ENCODE results near the gene VAMP4. TPM values are rescaled to one million over a fixed set of nuclear protein-coding genes. Genes with fewer than 3 reads are reported as not detected.
A peak's percentile ranks its signal among the peaks of the same experiment; 100 is the strongest.

VAMP4 gene
- total and polyA plus RNA-seq, 2 donors from 2014 or later, result 7.5 to 15.3 TPM

- TF ChIP-seq CTCF (IDR thresholded peaks at IDR 0.05; ENCODE audit: borderline replicate concordance, extremely low read depth, insufficient read depth), result no peak
- Histone ChIP-seq H3K27me3 (ENCODE audit: control insufficient read depth, insufficient read depth, low read length) (no peaks in the 10 kb centered on the region), H3K4me1 (ENCODE audit: control insufficient read depth in 2 of 3, insufficient read depth in 2 of 3, low read depth in 1 of 3, low read length in 3 of 3) (peaks cover 4 to 15% (median 5%) of the 10 kb centered on the region in 3 donors), H3K27ac (ENCODE audit: low read depth in 2 of 2, low read length in 2 of 2) (peak overlapping the region; percentile 63 to 73), H3K9ac (ENCODE audit: low read length in 3 of 3) (peak overlapping the region; percentile 68 to 87 (median 70)), H3K9me3 (ENCODE audit: control insufficient read depth in 2 of 3, insufficient read depth in 1 of 3, low read length in 3 of 3) (no peaks in the 10 kb centered on the region), H3K36me3 (ENCODE audit: control insufficient read depth in 2 of 3, insufficient read depth in 3 of 3, low read length in 3 of 3) (peaks cover 0 to 15% (median 6%) of the 10 kb centered on the region in 3 donors), H3K4me3 (ENCODE audit: low read length in 3 of 3) (peak overlapping the region; percentile 63 to 83 (median 72))
- peak in 2 of 5 donors; percentile 16 to 69 for DNase-seq
- intact Hi-C loops (cut with DNase I), result no loop called here
- no peak for FAIRE-seq
These were observed 38.8 kb upstream of the VAMP4 start for GRCh38 chr1:171780583-171781175.

GRCh38 chr1:171772312-171772711 lies 30.4 kb upstream of the VAMP4 start:
- FAIRE-seq (no peak), DNase-seq (no peak)
- no peak overlapping the region for H3K4me3 ChIP-seq (ENCODE audit: low read length in 3 of 3)
- H3K9ac ChIP-seq (ENCODE audit: low read length in 3 of 3), result no peak overlapping the region
- H3K27me3 ChIP-seq (ENCODE audit: control insufficient read depth, insufficient read depth, low read length), result no peaks in the 10 kb centered on the region
- H3K27ac ChIP-seq (ENCODE audit: low read depth in 2 of 2, low read length in 2 of 2), result no peak overlapping the region
- no peak for TF ChIP-seq CTCF (IDR thresholded peaks at IDR 0.05; ENCODE audit: borderline replicate concordance, extremely low read depth, insufficient read depth)
- H3K9me3 ChIP-seq (ENCODE audit: control insufficient read depth in 2 of 3, insufficient read depth in 1 of 3, low read length in 3 of 3), result no peaks in the 10 kb centered on the region
- intact Hi-C loops (cut with DNase I), result no loop called here
- no peaks in the 10 kb centered on the region for H3K4me1 ChIP-seq (ENCODE audit: control insufficient read depth in 2 of 3, insufficient read depth in 2 of 3, low read depth in 1 of 3, low read length in 3 of 3)
- no peaks in the 10 kb centered on the region for H3K36me3 ChIP-seq (ENCODE audit: control insufficient read depth in 2 of 3, insufficient read depth in 3 of 3, low read length in 3 of 3)

- H3K4me3 ChIP-seq (ENCODE audit: low read length in 3 of 3), result no peak overlapping the region
- H3K9me3 ChIP-seq (ENCODE audit: control insufficient read depth in 2 of 3, insufficient read depth in 1 of 3, low read length in 3 of 3), result no peaks in the 10 kb centered on the region
- no peaks in the 10 kb centered on the region for H3K4me1 ChIP-seq (ENCODE audit: control insufficient read depth in 2 of 3, insufficient read depth in 2 of 3, low read depth in 1 of 3, low read length in 3 of 3)
- H3K36me3 ChIP-seq (ENCODE audit: control insufficient read depth in 2 of 3, insufficient read depth in 3 of 3, low read length in 3 of 3), result no peaks in the 10 kb centered on the region
- intact Hi-C loops (cut with DNase I), result no loop called here
- TF ChIP-seq CTCF (IDR thresholded peaks at IDR 0.05; ENCODE audit: borderline replicate concordance, extremely low read depth, insufficient read depth), result no peak
- peak in 1 of 5 donors; percentile 28 for DNase-seq
- no peak overlapping the region for H3K27ac ChIP-seq (ENCODE audit: low read depth in 2 of 2, low read length in 2 of 2)
- no peaks in the 10 kb centered on the region for H3K27me3 ChIP-seq (ENCODE audit: control insufficient read depth, insufficient read depth, low read length)
- FAIRE-seq, result no peak
- H3K9ac ChIP-seq (ENCODE audit: low read length in 3 of 3), result no peak overlapping the region
These were observed 27.9 kb upstream of the VAMP4 start for GRCh38 chr1:171769754-171770153.

GRCh38 chr1:171769171-171769570 lies 27.3 kb upstream of the VAMP4 start:
- no peak overlapping the region for H3K27ac ChIP-seq (ENCODE audit: low read depth in 2 of 2, low read length in 2 of 2)
- no peak for TF ChIP-seq CTCF (IDR thresholded peaks at IDR 0.05; ENCODE audit: borderline replicate concordance, extremely low read depth, insufficient read depth)
- DNase-seq (no peak), FAIRE-seq (no peak)
- H3K36me3 ChIP-seq (ENCODE audit: control insufficient read depth in 2 of 3, insufficient read depth in 3 of 3, low read length in 3 of 3), result no peaks in the 10 kb centered on the region
- no peaks in the 10 kb centered on the region for H3K27me3 ChIP-seq (ENCODE audit: control insufficient read depth, insufficient read depth, low read length)
- intact Hi-C loops (cut with DNase I), result no loop called here
- H3K9me3 ChIP-seq (ENCODE audit: control insufficient read depth in 2 of 3, insufficient read depth in 1 of 3, low read length in 3 of 3), result no peaks in the 10 kb centered on the region
- no peaks in the 10 kb centered on the region for H3K4me1 ChIP-seq (ENCODE audit: control insufficient read depth in 2 of 3, insufficient read depth in 2 of 3, low read depth in 1 of 3, low read length in 3 of 3)
- no peak overlapping the region for H3K9ac ChIP-seq (ENCODE audit: low read length in 3 of 3)
- no peak overlapping the region for H3K4me3 ChIP-seq (ENCODE audit: low read length in 3 of 3)
